ENCODE results near the gene FGD6.

Gene FGD6

GRCh38 chr12:95117178-95117599 lies 100.1 kb downstream of the FGD6 start:
- no peaks in the 10 kb centered on the region for H3K4me1 ChIP-seq (ENCODE audit: insufficient read depth, low read length, severe bottlenecking)
- no peaks in the 10 kb centered on the region for H3F3A ChIP-seq (ENCODE audit: insufficient read depth, low read length)
- TF ChIP-seq CTCF (IDR thresholded peaks at IDR 0.05; ENCODE audit: low read length) = peak; percentile 74
- no peak for TF ChIP-seq EZH2 (IDR thresholded peaks at IDR 0.05; ENCODE audit: borderline replicate concordance, low read length)
- H3K9ac ChIP-seq (ENCODE audit: low read length) = no peak overlapping the region
- no peak overlapping the region for H3K4me2 ChIP-seq (ENCODE audit: low read length)
- no peak overlapping the region for H3K27ac ChIP-seq (ENCODE audit: low read depth, low read length, poor library complexity, severe bottlenecking)
- H4K20me1 ChIP-seq (ENCODE audit: insufficient read depth, low read length) = no peaks in the 10 kb centered on the region
- no peak overlapping the region for H3K4me3 ChIP-seq (ENCODE audit: low read depth, low read length, poor library complexity, severe bottlenecking)
- no peaks in the 10 kb centered on the region for H3K79me2 ChIP-seq (ENCODE audit: insufficient read depth, low read length)
- H3K27me3 ChIP-seq (ENCODE audit: insufficient read depth, low read length) = no peaks in the 10 kb centered on the region
- no peaks in the 10 kb centered on the region for H3K36me3 ChIP-seq (ENCODE audit: insufficient read depth, low read length)
- H2AFZ ChIP-seq (ENCODE audit: low read length) = no peak overlapping the region
- H3K9me2 ChIP-seq (ENCODE audit: low read depth, low read length) = no peaks in the 10 kb centered on the region
- H3K9me3 ChIP-seq (ENCODE audit: low read length) = no peaks in the 10 kb centered on the region

GRCh38 chr12:95116773-95117172 lies 100.5 kb downstream of the FGD6 start:
- Histone ChIP-seq H3F3A (ENCODE audit: insufficient read depth, low read length) (no peaks in the 10 kb centered on the region), H3K4me3 (ENCODE audit: low read depth, low read length, poor library complexity, severe bottlenecking) (no peak overlapping the region), H3K79me2 (ENCODE audit: insufficient read depth, low read length) (no peaks in the 10 kb centered on the region), H3K9me2 (ENCODE audit: low read depth, low read length) (no peaks in the 10 kb centered on the region), H3K4me1 (ENCODE audit: insufficient read depth, low read length, severe bottlenecking) (no peaks in the 10 kb centered on the region), H3K4me2 (ENCODE audit: low read length) (no peak overlapping the region), H3K9me3 (ENCODE audit: low read length) (no peaks in the 10 kb centered on the region), H3K36me3 (ENCODE audit: insufficient read depth, low read length) (no peaks in the 10 kb centered on the region), H3K27me3 (ENCODE audit: insufficient read depth, low read length) (no peaks in the 10 kb centered on the region), H3K27ac (ENCODE audit: low read depth, low read length, poor library complexity, severe bottlenecking) (no peak overlapping the region), H4K20me1 (ENCODE audit: insufficient read depth, low read length) (no peaks in the 10 kb centered on the region), H3K9ac (ENCODE audit: low read length) (no peak overlapping the region), H2AFZ (ENCODE audit: low read length) (no peak overlapping the region)
- TF ChIP-seq CTCF (IDR thresholded peaks at IDR 0.05; ENCODE audit: low read length) (no peak), EZH2 (IDR thresholded peaks at IDR 0.05; ENCODE audit: borderline replicate concordance, low read length) (no peak)

DNA sequence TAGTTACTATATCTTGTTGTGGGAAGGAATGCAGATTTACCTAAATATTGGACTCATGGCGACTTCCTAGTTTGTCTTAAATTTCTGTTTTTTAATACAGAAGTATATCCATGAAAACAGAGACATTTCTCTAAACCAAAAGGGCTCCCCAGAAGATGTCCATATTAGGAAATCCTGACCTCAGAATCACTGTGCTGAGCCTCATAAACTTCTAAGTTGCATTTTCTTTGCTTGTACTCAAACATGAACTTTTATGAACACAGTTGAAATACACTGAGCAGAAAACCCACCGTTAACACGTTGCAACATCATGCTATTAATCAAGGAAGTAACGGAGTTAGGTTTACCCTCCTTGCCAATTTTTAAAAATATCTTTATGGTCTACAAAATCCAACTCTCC lies 100.9 kb downstream of the FGD6 start:
- no peaks in the 10 kb centered on the region for H3K27me3 ChIP-seq (ENCODE audit: insufficient read depth, low read length)
- no peak overlapping the region for H3K9ac ChIP-seq (ENCODE audit: low read length)
- H3K4me3 ChIP-seq (ENCODE audit: low read depth, low read length, poor library complexity, severe bottlenecking) = no peak overlapping the region
- no peak for TF ChIP-seq EZH2 (IDR thresholded peaks at IDR 0.05; ENCODE audit: borderline replicate concordance, low read length)
- no peak for TF ChIP-seq CTCF (IDR thresholded peaks at IDR 0.05; ENCODE audit: low read length)
- H4K20me1 ChIP-seq (ENCODE audit: insufficient read depth, low read length) = no peaks in the 10 kb centered on the region
- no peak overlapping the region for H3K27ac ChIP-seq (ENCODE audit: low read depth, low read length, poor library complexity, severe bottlenecking)
- no peaks in the 10 kb centered on the region for H3K4me1 ChIP-seq (ENCODE audit: insufficient read depth, low read length, severe bottlenecking)
- H2AFZ ChIP-seq (ENCODE audit: low read length) = no peak overlapping the region
- no peaks in the 10 kb centered on the region for H3K9me2 ChIP-seq (ENCODE audit: low read depth, low read length)
- H3K9me3 ChIP-seq (ENCODE audit: low read length) = no peaks in the 10 kb centered on the region
- H3K36me3 ChIP-seq (ENCODE audit: insufficient read depth, low read length) = no peaks in the 10 kb centered on the region
- no peak overlapping the region for H3K4me2 ChIP-seq (ENCODE audit: low read length)
- no peaks in the 10 kb centered on the region for H3F3A ChIP-seq (ENCODE audit: insufficient read depth, low read length)
- H3K79me2 ChIP-seq (ENCODE audit: insufficient read depth, low read length) = no peaks in the 10 kb centered on the region
